ENCODE results near the gene PRDM1. TPM values are rescaled to one million over a fixed set of nuclear protein-coding genes. Genes with fewer than 3 reads are reported as not detected.

Gene PRDM1
- total and polyA plus RNA-seq, 2 donors (not counting 1 experiment from before 2014, with no cell fraction given), result 6.9 to 9.6 TPM

DNA sequence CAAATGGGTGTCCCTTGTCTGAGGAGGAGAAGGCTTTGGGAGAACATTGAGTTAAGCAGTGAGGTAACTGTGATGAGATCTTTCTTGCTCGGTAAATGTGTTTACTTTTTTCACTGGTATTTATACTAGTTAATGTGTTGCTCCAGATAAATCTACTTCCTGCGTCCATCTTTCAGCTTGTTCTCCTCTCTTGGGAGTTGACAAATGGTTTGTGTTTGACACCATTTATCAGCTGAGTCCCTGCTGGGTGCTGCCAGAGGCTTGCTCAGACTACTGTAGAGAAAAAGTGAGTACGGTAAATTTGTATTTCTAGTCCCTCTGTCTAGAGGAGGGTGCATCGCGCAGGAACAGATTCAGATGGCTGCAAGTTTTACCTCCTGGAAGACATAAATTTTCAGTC lies 8.3 kb upstream of the PRDM1 start:
- no peak overlapping the region for H3K4me2 ChIP-seq (replicated peaks; ENCODE audit: low read depth, low read length, poor library complexity, severe bottlenecking)
- Mint-ChIP-seq H3K27me3 (peaks cover 7% of the 10 kb centered on the region), H3K4me1 (peaks cover 6% of the 10 kb centered on the region), H3K9me3 (ENCODE audit: insufficient read depth) (no peaks in the 10 kb centered on the region), H3K27ac (no peak overlapping the region), H3K4me3 (no peak overlapping the region)
- DNase-seq (no peak), ATAC-seq (ENCODE audit: low read depth) (no peak)
- POLR2A ChIA-PET, result no interaction called here
- no peak overlapping the region for H3K4me3 ChIP-seq (ENCODE audit: control extremely low read depth in 1 of 5, extremely low read depth in 1 of 5, insufficient read depth in 1 of 5, low read depth in 2 of 5, low read length in 4 of 5)
- no peak overlapping the region for H3K9ac ChIP-seq (ENCODE audit: low read length)
- CTCF ChIA-PET, result interaction anchor here (0.5 kb wide), 1 partner anchor 347 kb away, joined by 3 read pairs; no protein-coding TSS in a partner anchor
- H3K4me1 ChIP-seq (ENCODE audit: control insufficient read depth in 2 of 2, insufficient read depth in 2 of 2, low read length in 2 of 2), result peaks cover 0 to 4% of the 10 kb centered on the region in 2 donors
- H4K20me1 ChIP-seq (ENCODE audit: control insufficient read depth, insufficient read depth, low read length, poor library complexity, severe bottlenecking), result no peaks in the 10 kb centered on the region
- no peak overlapping the region for H2AFZ ChIP-seq (ENCODE audit: insufficient read depth, low read depth, low read length, poor library complexity, severe bottlenecking)
- no peaks in the 10 kb centered on the region for H3K9me3 ChIP-seq (ENCODE audit: control extremely low read depth in 1 of 3, control insufficient read depth in 2 of 3, insufficient read depth in 1 of 3, low read length in 2 of 3)
- H3K36me3 ChIP-seq (replicated peaks in 1 of 2; ENCODE audit: control extremely low read depth in 1 of 2, control insufficient read depth in 1 of 2, extremely low read depth in 1 of 2, insufficient read depth in 2 of 2, low read length in 1 of 2), result no peaks in the 10 kb centered on the region
- intact Hi-C loops (cut with micrococcal nuclease), result no loop called here
- H3K27me3 ChIP-seq (replicated peaks in 1 of 4; ENCODE audit: control extremely low read depth in 1 of 4, control insufficient read depth in 3 of 4, insufficient read depth in 4 of 4, low read length in 3 of 4), result no peaks in the 10 kb centered on the region
- H3K27ac ChIP-seq (ENCODE audit: low read length in 2 of 2), result no peak overlapping the region
- TF ChIP-seq, protein P1, sequence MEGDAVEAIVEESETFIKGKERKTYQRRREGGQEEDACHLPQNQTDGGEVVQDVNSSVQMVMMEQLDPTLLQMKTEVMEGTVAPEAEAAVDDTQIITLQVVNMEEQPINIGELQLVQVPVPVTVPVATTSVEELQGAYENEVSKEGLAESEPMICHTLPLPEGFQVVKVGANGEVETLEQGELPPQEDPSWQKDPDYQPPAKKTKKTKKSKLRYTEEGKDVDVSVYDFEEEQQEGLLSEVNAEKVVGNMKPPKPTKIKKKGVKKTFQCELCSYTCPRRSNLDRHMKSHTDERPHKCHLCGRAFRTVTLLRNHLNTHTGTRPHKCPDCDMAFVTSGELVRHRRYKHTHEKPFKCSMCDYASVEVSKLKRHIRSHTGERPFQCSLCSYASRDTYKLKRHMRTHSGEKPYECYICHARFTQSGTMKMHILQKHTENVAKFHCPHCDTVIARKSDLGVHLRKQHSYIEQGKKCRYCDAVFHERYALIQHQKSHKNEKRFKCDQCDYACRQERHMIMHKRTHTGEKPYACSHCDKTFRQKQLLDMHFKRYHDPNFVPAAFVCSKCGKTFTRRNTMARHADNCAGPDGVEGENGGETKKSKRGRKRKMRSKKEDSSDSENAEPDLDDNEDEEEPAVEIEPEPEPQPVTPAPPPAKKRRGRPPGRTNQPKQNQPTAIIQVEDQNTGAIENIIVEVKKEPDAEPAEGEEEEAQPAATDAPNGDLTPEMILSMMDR (IDR thresholded peaks at IDR 0.05), result no peak
- no peak for TF ChIP-seq EZH2 (IDR thresholded peaks at IDR 0.05; ENCODE audit: borderline replicate concordance, insufficient read depth, low read depth, low read length, poor library complexity, severe bottlenecking)
- 100% methylated on average over 1 of the region's 5 CpGs for WGBS (ENCODE audit: insufficient coverage)
- no peaks in the 10 kb centered on the region for H3K79me2 ChIP-seq (ENCODE audit: control insufficient read depth, insufficient read depth, low read length)

DNA sequence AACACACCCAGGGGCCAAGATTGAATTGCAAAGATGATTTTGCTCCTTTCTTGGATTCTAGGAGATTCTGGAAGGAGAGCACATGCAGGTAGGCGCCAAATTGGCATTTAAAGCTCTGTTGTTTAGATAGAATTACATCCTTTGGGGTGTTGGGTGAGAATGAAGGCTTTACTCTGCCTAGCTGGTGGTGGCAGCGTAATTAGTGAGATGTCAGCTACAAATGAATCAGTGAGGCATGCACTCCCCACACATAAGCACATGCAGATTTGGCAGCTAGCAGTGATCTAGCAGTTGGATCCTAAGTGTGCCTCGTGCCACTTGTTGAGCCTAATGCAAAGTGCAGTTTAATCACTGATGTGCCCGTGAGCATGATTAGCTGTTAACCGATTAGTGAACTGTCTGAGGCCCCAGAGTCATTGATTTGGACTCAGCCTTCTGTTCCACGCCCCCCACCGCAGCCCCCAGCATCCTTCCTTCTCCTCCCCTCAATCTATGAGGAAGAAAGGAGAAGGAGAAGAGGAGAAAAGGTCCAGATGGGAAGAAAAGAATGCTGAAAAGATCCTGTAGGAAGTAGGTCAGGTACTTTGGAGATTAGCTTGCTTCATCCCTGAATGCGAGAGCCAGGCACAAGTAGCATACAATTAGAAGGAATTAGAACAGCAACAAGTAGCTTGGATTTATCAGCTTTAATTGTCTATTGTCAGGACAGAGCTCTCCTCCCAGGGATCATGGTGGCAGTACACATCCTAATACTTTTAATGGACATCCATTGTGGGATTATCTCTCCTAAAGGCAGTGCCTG lies 6.0 kb upstream of the PRDM1 start:
- Histone ChIP-seq H3K9me3 (ENCODE audit: control extremely low read depth in 1 of 3, control insufficient read depth in 2 of 3, insufficient read depth in 1 of 3, low read length in 2 of 3) (no peaks in the 10 kb centered on the region), H3K4me1 (ENCODE audit: control insufficient read depth in 2 of 2, insufficient read depth in 2 of 2, low read length in 2 of 2) (peaks cover 12 to 13% of the 10 kb centered on the region in 2 donors), H3K36me3 (replicated peaks in 1 of 2; ENCODE audit: control extremely low read depth in 1 of 2, control insufficient read depth in 1 of 2, extremely low read depth in 1 of 2, insufficient read depth in 2 of 2, low read length in 1 of 2) (no peaks in the 10 kb centered on the region), H2AFZ (ENCODE audit: insufficient read depth, low read depth, low read length, poor library complexity, severe bottlenecking) (no peak overlapping the region), H3K4me2 (replicated peaks; ENCODE audit: low read depth, low read length, poor library complexity, severe bottlenecking) (no peak overlapping the region), H3K27me3 (replicated peaks in 1 of 4; ENCODE audit: control extremely low read depth in 1 of 4, control insufficient read depth in 3 of 4, insufficient read depth in 4 of 4, low read length in 3 of 4) (no peaks in the 10 kb centered on the region), H4K20me1 (ENCODE audit: control insufficient read depth, insufficient read depth, low read length, poor library complexity, severe bottlenecking) (no peaks in the 10 kb centered on the region), H3K4me3 (ENCODE audit: control extremely low read depth in 1 of 5, extremely low read depth in 1 of 5, insufficient read depth in 1 of 5, low read depth in 2 of 5, low read length in 4 of 5) (no peak overlapping the region), H3K27ac (ENCODE audit: low read length in 2 of 2) (no peak overlapping the region), H3K9ac (ENCODE audit: low read length) (no peak overlapping the region), H3K79me2 (ENCODE audit: control insufficient read depth, insufficient read depth, low read length) (no peaks in the 10 kb centered on the region)
- no peaks in the 10 kb centered on the region for H3K9me3 Mint-ChIP-seq (ENCODE audit: insufficient read depth)
- no peak for DNase-seq
- CTCF ChIA-PET, result interaction anchor here (1.1 kb wide), 1 partner anchor 10 kb away, joined by 3 read pairs; no protein-coding TSS in a partner anchor
- POLR2A ChIA-PET, result interaction anchor here (0.6 kb wide), 2 partner anchors 103 to 341 kb away, joined by 4 to 5 read pairs; no protein-coding TSS in a partner anchor
- no peak overlapping the region for H3K27ac Mint-ChIP-seq
- H3K4me1 Mint-ChIP-seq, result peaks cover 12% of the 10 kb centered on the region
- TF ChIP-seq, protein P1 (IDR thresholded peaks at IDR 0.05), result no peak
- no peak for TF ChIP-seq EZH2 (IDR thresholded peaks at IDR 0.05; ENCODE audit: borderline replicate concordance, insufficient read depth, low read depth, low read length, poor library complexity, severe bottlenecking)
- H3K4me3 Mint-ChIP-seq, result no peak overlapping the region
- 93% methylated on average over 5 of the region's 8 CpGs for WGBS (ENCODE audit: insufficient coverage)
- ATAC-seq (ENCODE audit: low read depth), result no peak
- peaks cover 7% of the 10 kb centered on the region for H3K27me3 Mint-ChIP-seq
- intact Hi-C loops (cut with micrococcal nuclease), result loop anchor here (10.0 kb wide), 4 partner anchors 285 to 1035 kb away; partner anchors contain the start of gene BEND3
